Measurements from ENCODE around the gene METTL23.
"Not testable (repeated sequence)": the region's sequence is repeated elsewhere in the genome, so short reads cannot be mapped to it uniquely, and the experiment has no call there.

Gene METTL23

GRCh38 chr17:76714336-76714735, 12.3 kb upstream of the METTL23 start:
- no peak for DNase-seq

DNA sequence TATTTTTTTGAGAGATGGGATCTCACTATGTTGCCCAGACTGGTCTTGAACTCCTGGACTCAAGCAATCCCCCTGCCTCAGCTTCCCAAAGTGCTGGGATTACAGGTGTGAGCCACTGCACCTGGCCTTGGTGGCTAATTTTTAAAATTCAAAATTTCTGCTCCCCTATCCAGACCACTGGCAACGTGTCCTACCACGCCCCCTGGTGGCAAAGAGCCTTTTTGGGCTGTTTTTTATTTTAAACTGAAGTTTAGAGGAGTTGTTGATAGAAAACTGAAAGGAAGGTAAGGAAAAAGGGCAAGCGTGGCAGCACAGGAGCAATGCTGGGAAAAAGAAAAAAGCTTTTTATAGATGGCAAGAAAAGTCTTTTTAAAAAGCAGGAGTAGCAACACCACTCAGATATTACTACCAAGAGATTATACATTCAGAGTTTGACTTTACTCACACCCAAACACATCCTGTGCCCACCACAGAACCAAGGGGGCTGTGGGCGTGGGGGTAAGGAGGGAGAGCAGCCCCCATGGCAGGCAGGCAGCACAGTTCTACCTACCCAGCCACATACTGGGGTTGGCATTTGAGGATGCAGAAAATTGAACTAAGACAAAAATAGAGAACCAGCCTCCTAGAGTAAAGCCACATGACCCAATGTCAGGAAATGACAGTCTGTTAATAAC, 11.7 kb upstream of the METTL23 start:
- DNase-seq = peak; percentile 21

DNA sequence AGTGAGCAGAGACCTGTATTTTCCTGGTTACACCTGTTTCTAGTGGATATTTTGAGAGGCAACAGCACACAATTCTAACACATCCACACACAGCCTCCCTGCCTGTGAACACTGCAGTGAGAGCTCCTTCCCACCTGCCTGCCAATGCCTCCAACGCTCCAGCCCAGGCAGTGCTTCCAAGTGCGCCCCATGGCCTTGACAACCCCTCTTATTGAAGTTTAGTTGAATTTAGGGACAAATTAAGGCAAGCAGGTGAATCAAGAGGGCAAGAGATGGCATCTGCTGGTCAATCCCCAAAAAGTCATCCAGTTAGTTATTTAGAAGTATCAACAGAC, 11.2 kb upstream of the METTL23 start:
- DNase-seq = no peak

DNA sequence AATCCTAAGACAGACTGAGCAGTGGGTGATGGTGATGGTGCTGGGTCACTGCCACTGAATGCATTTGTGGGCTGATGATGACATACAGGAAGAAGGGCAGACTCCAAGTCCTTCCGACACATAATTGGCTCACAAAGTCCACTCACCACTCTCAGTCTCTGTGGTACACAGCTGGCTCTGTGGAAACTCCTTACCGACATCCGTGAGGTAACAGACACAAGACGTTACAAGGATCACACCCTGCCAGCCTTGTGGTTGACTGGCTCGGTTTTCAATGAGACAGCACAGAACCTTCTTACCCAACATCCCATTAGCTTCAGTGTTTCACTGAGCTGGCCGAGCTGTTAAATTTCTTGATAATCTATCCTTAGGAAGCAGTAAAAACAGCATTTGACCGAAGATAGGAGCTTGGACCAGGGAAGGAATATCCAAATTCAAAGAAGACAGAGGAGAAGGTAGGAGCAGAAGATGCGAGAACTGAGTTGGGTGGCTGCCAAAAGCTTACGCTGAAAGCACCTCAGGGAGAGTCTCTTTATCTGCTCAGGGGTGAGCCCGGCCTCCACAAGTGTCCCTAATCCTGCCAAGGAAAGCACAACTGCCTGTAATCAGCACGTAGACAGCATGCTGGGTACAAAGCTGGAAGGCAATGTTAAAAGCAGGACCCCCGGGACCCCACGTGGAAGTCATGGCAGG, 10.3 kb upstream of the METTL23 start:
- DNase-seq = no peak

- DNase-seq = no peak
These were observed 9.8 kb upstream of the METTL23 start for GRCh38 chr17:76716839-76717215.

- DNase-seq = no peak
These were observed 8.1 kb upstream of the METTL23 start for GRCh38 chr17:76718516-76718915.

DNA sequence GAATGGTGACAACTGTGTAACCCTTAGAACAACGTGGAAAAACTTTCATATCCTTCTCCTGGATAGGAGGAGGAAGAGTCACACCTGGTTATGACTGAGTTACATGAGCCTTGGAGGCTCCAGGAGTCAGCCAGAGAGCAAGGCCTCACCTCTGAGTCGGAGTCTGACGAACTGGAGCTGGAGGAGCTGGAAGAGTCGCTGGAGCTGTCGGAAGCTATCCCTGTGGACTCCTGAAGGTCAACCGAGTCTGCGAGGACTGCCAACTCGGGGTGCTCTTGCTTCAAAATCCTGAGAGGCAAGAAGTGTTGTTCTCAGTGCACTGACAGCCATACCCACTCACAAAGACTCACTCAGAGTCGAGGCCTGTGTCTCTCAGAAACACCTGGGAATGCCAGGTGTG, 6.4 kb upstream of the METTL23 start:
- DNase-seq = no peak

- DNase-seq = no peak
These were observed 5.7 kb upstream of the METTL23 start for GRCh38 chr17:76720941-76721340.

- no peak for DNase-seq
These were observed 5.2 kb upstream of the METTL23 start for GRCh38 chr17:76721463-76721862.

- DNase-seq = no peak
These were observed 4.4 kb upstream of the METTL23 start for GRCh38 chr17:76722279-76722678.

DNA sequence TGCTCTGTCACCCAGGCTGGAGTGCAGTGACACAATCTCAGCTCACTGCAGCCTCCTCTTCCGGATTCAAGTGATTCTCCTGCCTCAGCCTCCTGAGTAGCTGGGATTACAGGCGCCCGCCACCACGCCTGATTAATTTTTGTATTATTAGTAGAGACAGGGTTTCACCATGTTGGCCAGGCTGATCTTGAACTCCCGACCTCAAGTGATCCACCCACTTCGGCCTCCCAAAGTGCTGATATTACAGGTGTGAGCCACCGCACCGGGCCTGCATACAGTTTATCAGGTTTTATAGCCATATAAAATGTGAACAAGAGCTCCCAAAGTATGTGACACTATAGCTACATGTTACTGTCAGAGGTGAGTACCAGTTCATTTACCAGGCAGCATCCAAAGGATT, 3.7 kb upstream of the METTL23 start:
- not testable (repeated sequence) for DNase-seq

DNA sequence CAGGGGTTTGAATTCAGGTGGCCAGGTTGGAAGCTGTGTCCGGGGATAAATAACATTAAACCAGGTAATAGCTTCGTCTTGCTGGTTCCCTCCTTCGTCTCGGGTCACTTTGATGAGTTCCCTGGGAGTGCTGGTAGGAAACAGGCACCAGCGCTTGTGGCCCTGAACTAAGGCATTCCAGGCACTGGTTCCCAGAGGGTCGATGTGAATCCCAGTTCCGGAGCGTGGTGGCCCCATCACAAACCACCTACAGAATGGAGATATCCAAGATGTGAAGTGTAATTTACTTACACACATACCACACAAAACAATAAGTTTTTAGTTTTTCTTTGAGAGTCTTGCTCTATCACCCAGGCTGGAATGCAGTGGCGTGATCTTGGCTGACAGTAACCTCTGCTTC, 2.8 kb upstream of the METTL23 start:
- no peak for DNase-seq

GRCh38 chr17:76725580-76726230, 934 bp upstream of the METTL23 start:
- DNase-seq = no peak

- peak; percentile 97 for DNase-seq
These were observed 336 bp upstream of the METTL23 start, which contains the start of gene JMJD6 for GRCh38 chr17:76726231-76726775. TSS of gene JMJD6 (minus strand) at chr17:76726606. CDS start at chr17:76726475, 131 bp downstream.

GRCh38 chr17:76727745-76728456, 1.3 kb downstream of the METTL23 start:
- no peak for DNase-seq

GRCh38 chr17:76731800-76732733, 5.4 kb downstream of the METTL23 start:
- not testable (repeated sequence) for DNase-seq

DNA sequence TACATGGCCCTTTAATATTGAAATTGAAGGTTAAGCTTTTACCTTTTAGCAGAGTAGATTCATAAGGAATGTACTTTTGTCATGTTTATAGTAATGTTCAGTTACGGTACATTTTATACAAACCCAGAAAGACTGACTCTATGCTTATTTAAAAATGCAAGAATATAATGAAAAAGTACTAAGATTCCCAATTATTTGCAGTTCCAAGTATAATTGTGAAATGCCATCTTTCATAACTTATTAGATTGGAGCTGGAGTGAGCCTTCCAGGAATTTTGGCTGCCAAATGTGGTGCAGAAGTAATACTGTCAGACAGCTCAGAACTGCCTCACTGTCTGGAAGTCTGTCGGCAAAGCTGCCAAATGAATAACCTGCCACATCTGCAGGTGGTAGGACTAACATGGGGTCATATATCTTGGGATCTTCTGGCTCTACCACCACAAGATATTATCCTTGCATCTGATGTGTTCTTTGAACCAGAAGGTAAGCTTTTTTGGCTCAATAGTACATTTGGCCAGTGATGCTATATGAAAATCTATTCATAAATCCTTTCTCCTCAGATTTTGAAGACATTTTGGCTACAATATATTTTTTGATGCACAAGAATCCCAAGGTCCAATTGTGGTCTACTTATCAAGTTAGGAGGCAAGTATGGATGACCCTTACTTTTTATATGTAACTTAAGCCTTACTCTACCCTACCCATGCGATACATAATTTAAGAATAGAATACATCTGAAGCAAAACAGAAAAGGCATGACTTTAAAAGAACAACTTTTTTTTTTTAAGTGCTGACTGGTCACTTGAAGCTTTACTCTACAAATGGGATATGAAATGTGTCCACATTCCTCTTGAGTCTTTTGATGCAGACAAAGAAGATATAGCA, 6.3 kb downstream of the METTL23 start:
- DNase-seq = peak; percentile 24

- no peak for DNase-seq
These were observed 6.9 kb downstream of the METTL23 start for GRCh38 chr17:76733618-76733957.

GRCh38 chr17:76734080-76734840, 7.6 kb downstream of the METTL23 start:
- no peak for DNase-seq

DNA sequence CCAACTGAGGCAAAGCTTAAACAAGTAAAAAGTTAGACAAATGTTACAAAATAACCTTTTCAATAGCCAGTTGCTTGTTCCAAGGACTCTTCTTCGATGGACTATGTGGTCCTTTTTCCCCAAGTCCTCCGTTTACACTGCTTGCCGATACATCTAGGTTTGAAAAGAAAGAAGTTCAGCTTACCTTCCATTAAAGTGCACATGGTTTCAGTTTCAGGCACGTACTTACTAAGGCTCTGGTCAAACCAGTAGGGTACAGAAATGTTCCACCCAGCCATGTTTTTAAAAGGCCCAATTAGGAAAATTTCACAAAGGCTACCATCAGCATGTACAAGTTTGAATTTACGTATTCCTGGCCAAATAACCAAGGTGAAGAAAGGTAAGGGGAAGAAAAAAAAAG, 8.4 kb downstream of the METTL23 start:
- no peak for DNase-seq

Data from NCI-H446 treated with DMSO at 0.1 percent for 48 hours (cell line).